Activated naive CD4-positive, alpha-beta T cell (primary cell): ENCODE results near the gene UGGT1.
"Not testable (repeated sequence)": the region's sequence is repeated elsewhere in the genome, so short reads cannot be mapped to it uniquely, and the experiment has no call there.

ENCODE experiments used
- DNase-seq, 4 experiments: peaks; one replicate each; lab custom pipeline; 2025; lab: John Stamatoyannopoulos, UW

UGGT1 gene

DNA sequence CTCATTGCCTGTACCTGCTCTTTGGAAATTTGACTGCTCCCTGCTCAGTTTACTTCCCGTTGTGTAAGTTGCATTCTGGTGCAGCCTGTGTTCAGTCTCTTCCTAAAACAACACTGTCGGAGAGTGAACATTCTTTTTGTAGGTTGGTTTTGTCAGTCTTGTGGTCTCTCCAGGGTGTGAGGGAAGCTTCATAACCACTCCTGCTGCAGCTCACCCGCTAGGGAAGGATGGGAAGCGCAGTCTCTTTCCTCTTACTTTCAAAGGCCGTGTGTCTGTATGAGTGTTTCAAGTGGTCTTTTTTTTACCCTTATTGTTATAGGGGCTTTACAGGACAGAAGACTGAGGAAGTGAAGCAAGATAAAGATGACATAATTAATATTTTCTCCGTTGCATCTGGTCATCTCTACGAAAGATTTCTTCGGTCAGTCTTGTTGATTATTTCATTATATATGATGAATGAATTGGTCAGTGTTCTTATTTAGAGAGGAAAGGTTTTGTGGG lies 87.2 kb downstream of the UGGT1 start:
- no peak for DNase-seq

DNA sequence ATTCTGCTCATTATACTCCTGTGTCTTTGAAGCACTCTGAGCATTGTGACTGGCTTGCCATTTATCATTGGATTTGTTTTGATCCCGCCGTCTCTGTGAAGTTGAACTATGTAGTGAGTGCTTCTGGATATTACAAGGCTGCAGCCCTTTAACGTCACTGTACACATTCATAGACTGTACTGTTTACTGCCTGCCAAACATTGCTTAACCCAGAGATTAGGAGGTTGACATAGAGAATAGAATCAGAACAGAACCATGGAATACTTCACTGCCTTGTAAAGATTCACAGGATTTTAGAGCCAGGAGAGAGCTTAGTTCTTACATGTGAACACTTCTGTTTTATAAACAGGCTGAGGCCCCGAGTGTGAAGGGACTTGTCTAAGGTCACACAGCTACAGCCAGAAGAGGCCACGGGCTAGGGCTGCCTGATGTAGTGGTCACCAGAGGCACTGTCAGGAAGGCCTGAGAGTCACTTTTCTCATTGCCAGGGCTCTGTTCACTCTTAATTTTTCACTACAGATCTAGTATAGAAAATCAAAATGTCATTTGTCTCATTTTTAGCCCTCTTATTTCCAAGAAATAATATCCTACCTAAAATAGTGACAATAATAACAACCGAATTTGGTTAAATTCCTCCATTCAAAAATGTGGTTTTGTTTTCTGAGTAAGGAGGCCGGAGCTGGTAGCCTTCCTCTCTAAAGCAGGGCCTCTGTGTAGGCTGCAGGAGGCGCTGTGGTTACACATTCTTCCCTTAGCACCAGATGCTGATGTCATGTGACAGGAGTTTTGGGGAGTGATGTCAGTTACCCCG lies 87.9 kb downstream of the UGGT1 start:
- peak in 1 of 4 experiments; percentile 8 for DNase-seq

DNA sequence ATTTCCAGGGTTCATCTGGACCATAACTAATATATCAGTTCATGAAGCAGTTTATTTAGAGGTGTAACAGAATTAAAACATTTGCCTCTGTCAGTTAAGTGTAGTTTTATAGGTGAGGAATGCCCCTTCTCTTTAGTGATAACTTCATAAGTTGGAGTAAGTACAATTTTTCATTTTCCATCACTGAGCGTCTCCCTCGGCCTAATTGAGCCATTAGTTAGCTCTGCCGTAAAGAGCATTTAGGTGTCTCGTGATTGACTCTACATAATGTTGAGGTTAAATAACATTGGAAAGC lies 88.4 kb downstream of the UGGT1 start:
- no peak for DNase-seq

DNA sequence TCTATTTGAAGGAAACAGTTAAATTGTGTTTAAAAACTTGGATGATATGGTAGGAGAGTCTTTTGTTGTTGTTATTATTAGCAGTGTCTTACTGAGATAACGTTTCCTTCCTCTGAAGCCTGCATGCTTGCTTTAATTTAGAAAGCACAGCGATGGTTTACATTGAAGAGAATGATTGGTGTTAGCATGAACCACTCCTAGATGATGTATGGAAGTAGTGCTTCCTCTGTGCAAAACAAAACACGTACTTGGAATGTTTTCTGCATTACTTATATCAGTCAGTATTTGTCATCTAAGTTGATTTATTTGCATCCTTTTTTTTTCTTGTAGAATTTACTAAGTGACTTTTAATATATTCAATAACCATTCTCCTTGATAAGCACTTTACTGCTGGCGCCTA lies 89.0 kb downstream of the UGGT1 start:
- DNase-seq, result no peak

DNA sequence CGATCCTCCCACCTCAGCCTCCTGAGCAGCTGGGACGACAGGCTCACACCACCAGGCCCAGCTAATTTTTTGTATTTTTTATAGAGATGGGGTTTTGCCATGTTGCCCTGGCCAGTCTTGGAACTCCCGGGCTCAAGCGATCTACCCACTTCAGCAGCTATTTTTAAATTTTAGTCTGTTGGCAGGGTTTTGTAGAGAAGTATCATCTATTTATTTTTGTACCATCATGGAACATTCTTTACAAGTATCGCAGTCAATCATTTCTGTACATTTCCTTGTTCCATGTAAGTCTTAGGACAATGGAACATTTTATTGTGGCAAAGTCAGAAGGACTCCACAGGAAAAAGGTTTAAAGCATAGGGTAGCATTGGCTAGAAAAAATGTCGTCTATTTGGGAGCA lies 94.6 kb downstream of the UGGT1 start:
- no peak for DNase-seq

DNA sequence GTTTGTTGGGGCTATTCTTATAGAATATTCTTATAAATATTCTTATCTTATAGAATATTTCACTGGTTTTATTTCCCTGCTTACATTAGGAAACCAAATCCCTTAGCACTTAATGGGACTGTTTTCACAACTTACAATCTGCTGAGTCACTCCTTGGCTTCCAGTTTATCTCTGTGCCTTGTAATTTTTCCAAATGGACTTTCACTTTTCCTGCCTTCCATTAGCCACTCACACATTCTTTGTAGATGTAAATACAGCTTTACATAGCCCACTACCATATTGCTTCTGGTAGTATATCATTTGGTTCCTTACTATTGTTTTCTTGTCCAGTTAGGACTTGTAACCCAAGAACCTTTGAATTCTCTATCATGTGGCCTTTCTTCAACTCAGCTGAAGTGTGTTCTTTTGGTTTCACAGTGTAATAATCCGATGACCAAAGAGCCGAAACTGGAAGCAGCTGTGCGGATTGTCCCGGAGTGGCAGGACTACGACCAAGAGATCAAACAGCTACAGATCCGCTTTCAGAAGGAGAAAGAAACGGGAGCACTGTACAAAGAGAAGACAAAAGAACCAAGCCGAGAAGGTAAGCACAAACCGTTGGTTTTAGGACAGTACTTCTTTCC lies 96.1 kb downstream of the UGGT1 start:
- DNase-seq, result no peak

DNA sequence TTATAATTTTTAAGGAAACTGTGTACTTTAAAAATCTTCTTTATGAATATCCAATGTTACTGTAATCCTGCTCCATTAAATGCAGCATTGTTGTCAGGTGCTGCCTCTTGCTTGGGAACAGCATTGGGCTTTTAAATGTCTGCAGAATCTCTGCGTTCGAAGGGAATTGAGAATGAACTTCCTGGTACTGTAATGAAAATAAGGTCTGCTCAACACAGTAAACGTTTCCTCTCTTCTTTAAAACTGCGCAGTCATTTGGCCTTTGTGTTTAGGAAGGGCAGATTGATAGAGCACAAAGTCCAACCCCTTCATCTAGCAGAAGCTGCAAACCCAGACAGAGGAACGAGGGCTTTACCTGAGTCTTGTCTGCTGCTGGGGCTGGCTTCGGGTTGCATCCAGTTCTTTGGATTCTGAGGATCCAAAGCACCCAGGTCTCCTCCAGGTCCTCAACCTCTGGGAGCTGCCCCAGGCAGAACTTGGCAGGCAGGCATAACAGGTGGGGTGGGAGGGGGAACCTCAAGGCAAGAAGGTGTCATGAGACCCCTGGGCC lies 104.5 kb downstream of the UGGT1 start:
- no peak for DNase-seq

DNA sequence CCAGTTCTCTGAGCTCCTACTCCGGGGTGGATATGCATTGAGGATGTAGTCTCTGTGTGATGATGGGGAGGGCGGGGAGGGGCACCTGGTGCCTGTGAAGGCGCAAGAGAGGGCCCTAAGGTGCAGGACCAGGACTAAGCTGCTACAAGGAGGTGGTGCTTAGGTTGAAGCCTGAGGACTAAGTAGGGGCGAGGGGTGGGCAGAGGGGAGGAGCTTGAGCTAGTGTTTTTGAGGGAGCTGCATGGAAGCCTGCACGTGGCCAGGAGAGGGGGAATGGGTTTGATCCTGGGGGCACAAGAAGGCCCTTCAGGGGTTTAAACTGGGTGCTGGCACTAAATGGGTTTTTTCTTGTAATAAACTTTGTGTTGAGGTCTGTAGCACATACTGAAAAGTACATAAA lies 105.0 kb downstream of the UGGT1 start:
- no peak for DNase-seq

DNA sequence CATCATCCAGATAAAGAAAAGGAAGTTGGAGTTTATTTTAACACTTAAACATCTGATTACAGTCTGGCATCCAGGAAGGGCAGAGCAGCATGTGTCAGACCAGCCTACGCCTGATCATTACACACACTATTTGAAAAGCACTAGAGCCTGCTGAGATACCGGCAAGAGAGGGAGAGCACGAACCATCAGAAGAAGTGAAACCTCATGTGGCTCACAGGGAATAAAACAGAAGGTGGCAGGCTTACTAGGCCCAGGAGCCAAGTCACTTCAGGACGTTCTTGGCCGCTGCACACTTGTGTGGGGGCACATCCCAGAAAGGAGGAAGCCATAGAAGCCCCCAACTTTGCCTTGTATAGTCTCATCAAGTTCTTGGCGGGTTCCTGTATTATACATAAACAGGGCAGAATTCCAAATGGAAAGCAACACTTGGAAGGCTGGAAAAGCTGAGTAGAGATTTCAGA lies 105.5 kb downstream of the UGGT1 start:
- DNase-seq, result no peak

DNA sequence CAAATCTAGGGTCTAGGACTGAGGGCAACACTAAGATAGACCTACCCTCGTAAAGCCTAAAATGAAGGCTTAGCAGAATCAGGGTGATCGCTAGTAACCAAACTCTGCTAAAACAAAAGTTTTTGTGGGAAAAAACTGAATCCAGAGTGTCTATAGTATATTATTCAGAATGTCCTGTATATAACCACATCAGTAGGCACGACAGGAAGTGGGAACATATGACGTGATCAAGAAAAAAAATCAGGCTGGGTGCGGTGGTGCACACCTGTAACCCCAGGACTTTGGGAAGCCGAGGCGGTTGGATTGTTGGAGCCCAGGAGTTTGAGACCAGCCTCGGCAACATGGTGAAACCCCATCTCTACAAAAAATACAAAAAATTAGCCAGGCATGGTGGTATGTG lies 106.1 kb downstream of the UGGT1 start:
- no peak for DNase-seq

DNA sequence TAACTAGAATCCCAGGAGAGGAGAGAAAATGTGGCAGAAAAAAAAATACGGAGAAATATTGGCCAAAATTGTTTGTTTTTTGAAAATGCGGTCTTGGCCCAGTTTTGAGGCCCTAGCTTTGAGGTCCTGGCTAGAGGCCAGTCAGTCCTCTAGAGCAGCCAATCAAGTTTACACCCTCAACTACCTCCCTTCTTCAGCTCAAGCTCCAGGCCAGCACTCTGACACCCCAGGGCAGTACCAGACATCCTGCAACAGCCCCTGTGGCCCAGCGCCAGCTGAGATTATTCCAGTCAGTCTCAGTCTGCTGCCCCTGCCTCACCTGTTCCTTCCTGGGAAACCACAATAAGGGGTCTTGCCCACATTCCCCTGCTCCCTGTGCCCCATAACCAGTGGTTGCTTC lies 107.7 kb downstream of the UGGT1 start:
- DNase-seq, result no peak

DNA sequence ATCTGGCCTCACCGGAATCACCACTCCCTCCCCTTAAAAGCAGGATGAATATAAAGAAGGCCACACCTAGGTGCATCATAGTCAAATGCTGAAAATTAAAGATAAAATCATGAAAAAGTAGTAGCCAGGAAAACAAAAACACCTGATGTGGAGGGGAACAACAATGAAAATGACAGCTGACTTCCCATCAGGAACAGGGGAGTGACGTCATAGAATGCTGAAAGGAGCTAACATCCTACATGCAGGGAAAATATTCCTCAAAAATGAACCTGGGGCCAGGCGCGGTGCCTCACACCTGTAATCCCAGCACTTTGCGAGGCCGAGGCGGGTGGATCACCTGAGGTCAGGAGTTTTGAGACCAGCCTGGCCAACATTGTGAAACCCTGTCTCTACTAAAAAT lies 108.1 kb downstream of the UGGT1 start:
- DNase-seq, result no peak

DNA sequence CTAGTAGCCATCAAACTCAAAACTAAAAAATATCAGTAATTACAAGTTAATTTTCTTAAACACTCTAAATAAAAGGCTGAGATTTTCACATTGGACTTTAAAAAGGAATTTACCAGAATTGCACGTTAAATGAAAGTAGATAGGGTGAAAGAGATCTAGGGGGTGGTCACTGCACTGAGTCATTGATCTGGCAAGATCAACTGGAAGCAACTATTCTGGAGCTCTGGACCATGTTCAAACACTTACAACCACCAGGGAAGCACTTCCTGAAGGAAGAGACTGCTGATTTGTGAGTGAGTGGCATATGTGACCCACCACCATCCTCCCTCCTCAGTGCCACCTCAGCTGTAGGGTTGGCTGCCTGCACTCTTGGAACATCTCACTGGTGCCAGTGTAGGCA lies 111.8 kb downstream of the UGGT1 start:
- no peak for DNase-seq

DNA sequence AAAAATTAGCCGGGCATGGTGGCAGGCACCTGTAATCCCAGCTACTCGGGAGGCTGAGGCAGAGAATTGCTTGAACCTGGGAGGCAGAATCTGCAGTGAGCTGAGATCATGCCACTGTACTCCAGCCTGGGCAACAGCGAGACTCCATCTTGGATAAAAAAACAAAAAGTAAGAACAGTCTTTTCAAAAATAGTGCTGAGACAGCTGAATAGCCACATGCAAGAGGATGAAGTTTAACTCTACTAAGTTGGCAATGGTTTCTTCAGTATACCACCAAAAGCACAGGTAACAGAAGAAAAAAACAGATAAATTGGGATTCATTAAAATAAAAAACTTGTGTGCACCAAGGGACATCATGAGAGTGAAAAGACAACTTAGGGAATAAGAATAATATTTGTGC lies 115.2 kb downstream of the UGGT1 start:
- no peak for DNase-seq

DNA sequence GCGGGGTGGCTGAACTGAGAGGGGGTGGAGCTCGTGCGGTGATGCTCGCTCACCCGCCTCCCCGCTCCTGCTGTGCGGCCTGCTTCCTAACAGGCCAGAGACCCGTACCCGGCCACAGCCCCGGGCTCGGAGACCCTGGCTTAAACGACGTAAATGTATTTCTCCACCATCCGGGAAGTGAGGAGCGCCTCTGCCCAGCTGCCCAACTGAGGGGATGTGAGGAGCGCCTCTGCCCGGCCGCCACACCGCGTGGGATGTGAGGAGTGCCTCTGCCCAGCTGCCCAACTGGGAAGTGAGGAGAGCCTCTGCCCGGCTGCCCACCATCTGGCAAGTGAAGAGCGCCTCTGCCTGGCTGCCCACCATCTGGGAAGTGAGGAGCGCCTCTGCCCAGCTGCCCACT lies 117.0 kb downstream of the UGGT1 start:
- no peak for DNase-seq

DNA sequence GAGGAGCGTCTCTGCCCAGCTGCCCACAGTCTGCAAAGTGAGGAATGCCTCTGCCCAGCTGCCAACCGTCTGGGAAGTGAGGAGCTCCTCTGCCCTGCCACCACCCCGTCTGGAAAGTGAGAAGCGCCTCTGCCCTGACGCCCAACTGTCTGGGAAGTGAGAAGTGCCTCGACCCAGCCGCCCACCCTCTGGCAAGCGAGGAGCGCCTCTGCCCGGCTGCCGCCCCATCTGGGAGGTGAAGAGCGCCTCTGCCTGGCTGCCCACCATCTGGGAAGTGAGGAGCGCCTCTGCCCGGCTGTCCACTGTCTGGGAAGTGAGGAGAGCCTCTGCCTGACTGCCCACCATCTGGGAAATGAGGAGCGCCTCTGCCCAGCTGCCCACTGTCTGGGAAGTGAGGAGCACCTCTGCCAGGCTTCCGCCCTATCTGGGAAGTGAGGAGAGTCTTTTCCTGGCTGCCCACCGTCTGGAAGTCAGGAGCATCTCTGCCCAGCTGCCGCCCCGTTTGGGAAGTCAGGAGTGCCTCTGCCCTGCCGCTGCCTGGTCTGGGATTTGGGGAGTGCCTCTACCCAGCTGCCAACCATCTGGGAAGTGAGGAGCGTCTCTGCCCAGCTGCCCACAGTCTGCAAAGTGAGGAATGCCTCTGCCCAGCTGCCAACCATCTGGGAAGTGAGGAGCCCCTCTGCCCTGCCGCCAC lies 117.8 kb downstream of the UGGT1 start:
- DNase-seq, result not testable (repeated sequence)

DNA sequence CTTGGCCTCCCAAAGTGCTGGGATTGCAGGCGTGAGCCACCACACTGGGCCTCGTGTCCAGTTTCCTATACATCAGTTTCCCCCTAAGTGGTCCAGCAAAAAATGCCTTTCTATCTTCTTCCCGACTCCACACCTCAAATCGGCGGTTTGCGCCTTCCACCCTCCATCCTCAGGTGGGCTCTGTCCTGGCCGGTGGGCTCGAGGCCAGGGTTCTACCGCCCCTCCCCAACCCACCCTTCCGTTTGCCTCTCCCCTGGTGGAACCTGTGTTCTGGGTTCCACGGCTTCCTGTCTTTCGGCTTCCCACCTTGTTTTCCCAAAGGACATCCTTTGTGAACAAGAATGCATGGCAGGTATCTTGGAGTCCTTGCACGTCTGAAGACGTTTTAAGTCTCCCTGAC lies 123.3 kb downstream of the UGGT1 start:
- DNase-seq, result no peak

DNA sequence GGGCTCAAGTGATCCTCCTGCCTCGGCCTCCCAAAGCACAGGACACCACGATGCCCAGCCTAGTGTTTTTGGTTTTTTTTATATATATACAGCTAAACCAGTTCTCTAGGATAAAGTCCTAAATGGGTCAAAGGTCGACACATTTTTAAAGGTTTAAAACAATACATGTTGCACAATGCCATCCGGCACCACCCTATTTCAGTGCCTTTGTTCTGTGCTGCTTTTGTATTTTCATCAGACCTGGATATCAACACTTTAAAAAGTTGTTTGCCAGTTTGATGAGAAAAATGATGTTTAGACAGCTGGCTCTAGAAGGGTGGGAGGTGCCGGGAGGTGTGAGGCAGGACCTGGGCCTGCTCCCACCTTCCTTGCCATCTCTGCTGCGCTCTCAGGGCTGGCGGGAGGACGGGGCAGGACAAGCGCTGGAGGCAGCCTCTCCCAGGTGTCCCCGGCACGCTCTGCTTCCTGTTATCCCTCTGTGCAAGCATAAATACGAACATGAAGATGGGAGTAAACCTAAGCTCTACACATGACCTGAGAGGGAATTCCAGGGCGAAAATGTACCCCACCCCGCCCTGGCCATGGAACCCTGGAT lies 124.0 kb downstream of the UGGT1 start:
- no peak for DNase-seq

DNA sequence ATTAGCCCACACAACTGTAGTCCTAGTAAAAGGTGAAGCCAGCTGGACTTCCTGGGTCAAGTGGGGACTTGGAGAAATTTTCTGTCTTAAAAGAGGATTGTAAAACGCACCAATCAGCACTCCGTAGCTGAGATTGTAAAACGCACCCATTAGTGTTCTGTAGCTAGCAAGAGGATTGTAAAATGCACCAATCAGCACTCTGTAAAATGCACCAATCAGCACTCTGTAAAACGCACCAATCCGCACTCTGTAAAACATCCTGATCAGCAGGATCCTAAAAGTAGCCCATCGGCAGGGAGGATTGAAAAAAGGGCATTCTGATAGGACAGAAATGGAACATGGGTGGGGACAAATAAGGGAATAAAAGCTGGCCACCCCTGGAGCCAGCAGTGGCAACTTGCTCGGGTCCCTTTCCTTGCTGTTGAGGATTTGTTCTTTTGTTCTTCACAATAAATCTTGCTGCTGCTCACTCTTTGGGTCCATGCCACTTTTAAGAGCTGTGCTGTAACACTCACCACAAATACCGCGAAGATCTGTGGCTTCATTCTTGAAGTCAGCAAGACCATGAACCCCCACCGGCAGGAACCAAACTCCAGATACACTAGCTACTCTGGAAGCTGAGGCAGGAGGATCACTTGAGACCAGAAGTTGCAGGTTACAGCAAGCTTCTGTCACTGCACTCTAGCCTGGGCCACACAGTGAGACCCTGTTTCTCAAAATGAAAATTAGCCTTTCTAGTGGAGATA lies 125.1 kb downstream of the UGGT1 start:
- no peak for DNase-seq

DNA sequence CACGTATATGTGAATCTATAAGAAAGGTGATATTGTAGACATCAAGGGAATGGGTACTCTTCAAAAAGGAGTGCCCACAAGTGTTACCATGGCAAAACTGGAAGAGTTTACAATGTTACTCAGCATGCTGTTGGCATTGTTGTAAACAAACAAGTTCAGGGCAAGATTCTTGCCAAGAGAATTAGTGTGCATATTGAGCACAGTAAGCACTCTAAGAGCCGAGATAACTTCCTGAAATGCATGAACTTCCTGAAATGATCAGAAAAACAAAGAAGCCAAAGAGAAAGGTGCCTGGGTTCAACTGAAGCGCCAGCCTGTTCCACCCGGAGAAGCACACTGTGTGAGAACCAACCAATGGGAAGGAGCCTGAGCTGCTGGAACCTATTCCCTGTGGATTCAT lies 126.7 kb downstream of the UGGT1 start:
- DNase-seq, result no peak

DNA sequence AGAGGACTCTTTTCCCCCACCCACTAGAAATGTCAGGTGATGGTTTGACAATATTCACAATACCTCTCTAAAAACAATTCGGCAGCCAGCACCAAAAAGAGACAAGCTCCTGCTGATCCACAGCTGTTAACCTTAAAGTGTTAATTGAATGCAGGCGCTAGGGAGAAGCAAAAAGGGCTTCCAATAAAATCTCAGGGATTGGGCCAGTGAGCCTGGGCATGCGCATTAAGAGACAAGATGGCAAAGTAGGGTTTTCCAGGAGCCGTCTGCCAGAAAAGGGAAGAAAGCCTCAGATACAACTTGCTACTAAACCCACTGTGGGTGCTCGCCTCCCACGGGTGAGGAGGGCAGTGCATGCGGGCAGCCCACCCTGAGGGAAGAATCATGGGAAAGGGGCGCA lies 128.9 kb downstream of the UGGT1 start:
- no peak for DNase-seq

DNA sequence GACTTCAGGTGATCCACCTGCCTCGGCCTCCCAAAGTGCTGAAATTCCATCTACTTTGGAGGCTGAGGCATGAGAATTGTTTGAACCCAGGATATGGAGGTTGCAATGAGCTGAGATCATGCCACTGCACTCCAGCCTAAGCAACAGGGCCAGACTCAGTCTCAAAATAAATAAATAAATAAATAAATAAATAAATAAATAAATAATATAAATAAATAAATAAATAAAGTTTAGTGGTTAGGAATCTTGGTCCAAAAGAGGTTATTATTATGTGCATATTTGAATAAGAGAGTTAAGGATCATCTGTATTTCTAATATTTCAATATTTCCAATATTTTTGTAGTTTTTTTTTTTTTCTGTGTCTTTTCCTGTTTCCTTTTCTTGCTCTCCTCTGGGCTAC lies 136.9 kb downstream of the UGGT1 start:
- no peak for DNase-seq
